Measurements from ENCODE around the gene CACNA1S.

The CACNA1S gene

GRCh38 chr1:201136355-201137023, 24.3 kb upstream of the CACNA1S start:
- DNase-seq (ENCODE audit: low read depth) = no peak
- no peak for TF ChIP-seq CTCF (IDR thresholded peaks at IDR 0.05; ENCODE audit: low read depth, low read length, missing control alignments)
- no peak overlapping the region for H3K4me3 ChIP-seq (ENCODE audit: low read depth, low read length)

GRCh38 chr1:201134405-201134804, 22.2 kb upstream of the CACNA1S start:
- H3K4me3 ChIP-seq (ENCODE audit: low read depth, low read length) = no peak overlapping the region
- TF ChIP-seq CTCF (IDR thresholded peaks at IDR 0.05; ENCODE audit: low read depth, low read length, missing control alignments) = no peak
- no peak for DNase-seq (ENCODE audit: low read depth)

- DNase-seq (ENCODE audit: low read depth) = no peak
- no peak for TF ChIP-seq CTCF (IDR thresholded peaks at IDR 0.05; ENCODE audit: low read depth, low read length, missing control alignments)
- no peak overlapping the region for H3K4me3 ChIP-seq (ENCODE audit: low read depth, low read length)
These were observed 19.2 kb upstream of the CACNA1S start for GRCh38 chr1:201131398-201131797.

- no peak for DNase-seq (ENCODE audit: low read depth)
- TF ChIP-seq CTCF (IDR thresholded peaks at IDR 0.05; ENCODE audit: low read depth, low read length, missing control alignments) = no peak
- H3K4me3 ChIP-seq (ENCODE audit: low read depth, low read length) = no peak overlapping the region
These were observed 16.7 kb upstream of the CACNA1S start for GRCh38 chr1:201128962-201129361.

- H3K4me3 ChIP-seq (ENCODE audit: low read depth, low read length) = no peak overlapping the region
- DNase-seq (ENCODE audit: low read depth) = no peak
- TF ChIP-seq CTCF (IDR thresholded peaks at IDR 0.05; ENCODE audit: low read depth, low read length, missing control alignments) = no peak
These were observed 16.2 kb upstream of the CACNA1S start for GRCh38 chr1:201128476-201128875.

- no peak for DNase-seq (ENCODE audit: low read depth)
- no peak for TF ChIP-seq CTCF (IDR thresholded peaks at IDR 0.05; ENCODE audit: low read depth, low read length, missing control alignments)
- no peak overlapping the region for H3K4me3 ChIP-seq (ENCODE audit: low read depth, low read length)
These were observed 15.7 kb upstream of the CACNA1S start for GRCh38 chr1:201127755-201128455.

All from GM12864 (cell line).